HUDEP-2 (cell line): ENCODE data around the gene PGAP6.
A peak's percentile ranks its signal among the peaks of the same experiment; 100 is the strongest.

Experiments used
- DNase-seq, 76 experiments: peaks; one replicate each; lab custom pipeline; 2025; ENCODE audit not compliant: unreplicated experiment in 76 of 76; lab: John Stamatoyannopoulos, UW

Gene PGAP6

GRCh38 chr16:404971-405486, 23.3 kb upstream of the PGAP6 start:
- no peak for DNase-seq

DNA sequence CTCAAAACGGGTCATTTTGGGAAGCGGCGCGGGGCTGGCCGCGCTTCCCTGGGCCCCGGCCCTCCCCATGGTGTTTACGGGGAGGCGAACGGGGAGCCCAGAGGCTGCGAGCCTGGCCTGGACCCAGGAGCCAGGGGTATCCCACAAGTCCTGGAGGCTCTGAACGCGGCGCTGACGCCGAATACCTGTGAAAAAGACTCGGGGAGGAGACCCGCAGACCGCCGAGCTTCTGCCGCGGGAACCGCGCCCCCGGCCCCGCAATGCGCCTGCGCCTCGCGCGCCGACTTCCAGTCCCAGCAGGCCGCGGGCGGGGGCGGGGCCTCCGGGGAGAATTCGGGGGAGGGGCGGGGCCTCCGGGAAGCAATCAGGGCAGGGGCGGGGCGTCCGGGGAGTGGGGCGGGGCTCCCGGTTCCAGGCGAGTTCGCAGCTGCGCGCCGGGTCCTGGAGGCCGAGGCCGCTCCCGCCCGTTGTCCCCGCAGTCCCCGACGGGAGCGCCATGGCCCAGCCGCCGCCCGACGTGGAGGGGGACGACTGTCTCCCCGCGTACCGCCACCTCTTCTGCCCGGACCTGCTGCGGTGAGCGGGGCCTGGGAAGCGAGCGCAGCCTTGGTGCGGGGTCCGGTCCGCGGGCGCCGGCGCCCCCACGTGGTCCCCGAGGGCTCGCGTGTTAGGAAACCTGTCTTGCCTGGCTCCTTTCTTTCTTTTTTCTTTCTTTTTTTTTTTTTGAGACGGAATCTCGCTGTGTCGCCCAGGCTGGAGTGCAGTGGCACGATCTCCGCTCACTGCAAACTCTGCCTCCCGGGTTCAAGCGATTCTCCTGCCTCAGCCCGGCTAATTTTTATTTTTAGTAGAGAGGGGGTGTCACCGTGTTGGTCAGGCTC, 19.9 kb upstream of the PGAP6 start, which contains the start of gene DECR2:
TSS of gene DECR2 (plus strand) at position 418 of the 881 bp plus-strand sequence. CDS start at position 497, 79 bp downstream.
- peak in 73 of 76 experiments; percentile 26 to 98 (median 91) for DNase-seq

DNA sequence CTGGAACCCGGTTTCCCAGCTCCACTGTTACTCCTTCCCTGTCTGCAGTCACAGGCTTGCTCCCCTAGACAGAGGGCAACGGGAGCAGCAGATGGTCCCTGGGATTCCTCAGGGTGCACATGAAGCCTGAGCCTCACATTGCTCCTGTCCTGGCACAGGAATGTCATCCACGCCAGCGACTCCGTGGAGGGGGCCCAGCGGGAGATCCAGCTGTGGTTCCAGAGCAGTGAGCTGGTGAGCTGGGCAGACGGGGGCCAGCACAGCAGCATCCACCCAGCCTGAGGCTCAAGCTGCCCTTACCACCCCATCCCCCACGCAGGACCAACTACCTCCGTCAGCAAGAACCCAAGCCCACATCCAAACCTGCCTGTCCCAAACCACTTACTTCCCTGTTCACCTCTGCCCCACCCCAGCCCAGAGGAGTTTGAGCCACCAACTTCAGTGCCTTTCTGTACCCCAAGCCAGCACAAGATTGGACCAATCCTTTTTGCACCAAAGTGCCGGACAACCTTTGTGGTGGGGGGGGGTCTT, 18.3 kb upstream of the PGAP6 start:
- DNase-seq: peak in 17 of 76 experiments; percentile 9 to 62 (median 25)

- DNase-seq: peak in 65 of 76 experiments; percentile 18 to 84 (median 63)
Measured at GRCh38 chr16:399340-400019, 17.7 kb upstream of the PGAP6 start.

DNA sequence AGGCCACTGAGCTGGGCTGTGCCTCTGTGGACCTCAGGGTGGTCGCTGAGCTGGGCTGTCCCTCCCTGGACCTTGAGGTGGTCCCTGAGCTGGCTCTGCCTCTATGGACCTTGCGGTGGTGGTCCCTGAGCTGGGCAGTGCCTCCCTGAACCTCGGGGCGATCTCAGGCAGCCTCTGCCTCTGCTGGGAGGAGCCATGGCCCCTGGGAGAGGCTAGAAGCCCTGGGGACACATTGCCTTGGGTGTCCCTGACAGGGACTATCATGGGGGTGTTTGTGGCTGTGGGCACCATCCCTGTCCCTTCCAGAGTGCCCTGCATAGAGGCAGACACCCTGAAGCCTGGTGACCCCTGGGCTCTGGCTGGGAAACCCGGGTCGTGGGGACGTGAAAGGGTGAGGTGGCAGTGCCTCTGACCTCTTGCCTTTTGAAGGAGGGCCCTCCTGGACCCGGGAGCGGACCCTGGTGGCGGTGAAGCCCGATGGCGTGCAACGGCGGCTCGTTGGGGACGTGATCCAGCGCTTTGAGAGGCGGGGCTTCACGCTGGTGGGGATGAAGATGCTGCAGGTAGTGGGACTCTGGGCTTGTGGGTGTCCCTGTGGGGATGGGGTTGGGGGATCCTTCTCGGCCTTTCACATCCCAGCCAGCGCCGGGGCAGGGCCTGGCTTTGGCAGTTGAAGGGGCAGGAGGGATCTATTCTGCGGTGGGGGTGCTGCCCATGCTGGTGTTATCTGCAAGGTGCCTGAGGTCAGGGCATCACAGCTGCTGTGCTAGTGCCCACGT, 17.0 kb upstream of the PGAP6 start:
- peak in 49 of 76 experiments; percentile 33 to 84 (median 62) for DNase-seq

GRCh38 chr16:397736-398332, 16.1 kb upstream of the PGAP6 start:
- DNase-seq: peak in 58 of 76 experiments; percentile 15 to 78 (median 50)

GRCh38 chr16:397135-397661, 15.4 kb upstream of the PGAP6 start, which contains the start of gene NME4:
Gene NME4, plus strand, starts transcription at chr16:397199. Its CDS starts 24 bp downstream, at chr16:397223.
- DNase-seq: peak in 24 of 76 experiments; percentile 9 to 60 (median 34)

- peak in 68 of 76 experiments; percentile 25 to 81 (median 62) for DNase-seq
Measured at GRCh38 chr16:396605-397004, 14.8 kb upstream of the PGAP6 start.

- DNase-seq: peak in 8 of 76 experiments; percentile 19 to 62 (median 42)
Measured at GRCh38 chr16:396199-396598, 14.4 kb upstream of the PGAP6 start.

DNA sequence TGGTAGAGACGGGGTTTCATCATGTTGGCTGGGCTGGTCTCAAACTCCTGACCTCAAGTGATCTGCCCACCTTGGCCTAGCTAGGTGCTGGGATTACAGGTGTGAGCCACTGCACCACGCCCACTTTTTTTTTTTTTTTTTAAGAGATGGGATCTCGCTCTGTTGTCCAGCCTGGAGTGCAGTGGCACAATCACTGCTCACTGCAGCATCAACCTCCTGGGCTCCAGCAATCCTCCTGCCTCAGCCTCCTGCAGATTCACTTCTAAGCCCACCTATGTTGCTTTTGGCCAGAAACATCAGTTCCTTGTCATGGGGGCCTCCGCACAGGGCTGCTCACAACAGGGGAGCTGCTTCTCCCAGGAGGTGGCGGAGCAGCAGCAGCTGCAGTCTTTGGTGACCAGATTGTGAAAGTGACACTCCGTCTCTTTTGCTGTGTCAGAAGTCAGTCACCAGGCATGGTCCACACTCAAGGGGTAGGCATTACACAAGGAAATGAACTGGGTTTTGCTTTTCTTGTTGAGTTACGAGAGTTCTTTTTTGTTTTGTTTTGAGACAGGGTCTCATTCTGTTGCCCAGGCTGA, 10.8 kb upstream of the PGAP6 start:
- DNase-seq: no peak

DNA sequence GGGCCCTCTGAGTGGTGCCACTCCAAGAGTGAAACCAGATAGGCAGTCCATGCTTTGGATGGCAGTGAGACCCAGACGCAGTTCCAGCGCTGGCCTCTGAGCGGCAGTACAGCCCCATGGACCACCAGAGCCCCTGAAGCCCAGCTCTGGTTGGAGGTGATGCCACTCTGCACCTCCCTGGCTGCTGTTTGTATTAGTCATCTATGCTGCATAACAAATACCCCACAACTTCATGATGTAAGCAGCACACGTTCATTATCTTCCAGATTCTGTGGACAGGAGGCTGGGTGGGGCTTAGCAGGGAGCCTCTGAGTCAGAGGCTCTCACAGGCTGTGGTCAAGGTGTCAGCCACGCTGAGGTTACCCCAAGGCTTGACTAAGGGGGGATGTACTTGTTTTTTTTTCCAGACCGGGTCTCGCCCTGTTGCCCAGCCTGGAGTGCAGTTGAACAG, 10.1 kb upstream of the PGAP6 start:
- DNase-seq: peak in 66 of 76 experiments; percentile 20 to 80 (median 54)

GRCh38 chr16:389352-389751, 7.6 kb upstream of the PGAP6 start:
- DNase-seq: no peak

DNA sequence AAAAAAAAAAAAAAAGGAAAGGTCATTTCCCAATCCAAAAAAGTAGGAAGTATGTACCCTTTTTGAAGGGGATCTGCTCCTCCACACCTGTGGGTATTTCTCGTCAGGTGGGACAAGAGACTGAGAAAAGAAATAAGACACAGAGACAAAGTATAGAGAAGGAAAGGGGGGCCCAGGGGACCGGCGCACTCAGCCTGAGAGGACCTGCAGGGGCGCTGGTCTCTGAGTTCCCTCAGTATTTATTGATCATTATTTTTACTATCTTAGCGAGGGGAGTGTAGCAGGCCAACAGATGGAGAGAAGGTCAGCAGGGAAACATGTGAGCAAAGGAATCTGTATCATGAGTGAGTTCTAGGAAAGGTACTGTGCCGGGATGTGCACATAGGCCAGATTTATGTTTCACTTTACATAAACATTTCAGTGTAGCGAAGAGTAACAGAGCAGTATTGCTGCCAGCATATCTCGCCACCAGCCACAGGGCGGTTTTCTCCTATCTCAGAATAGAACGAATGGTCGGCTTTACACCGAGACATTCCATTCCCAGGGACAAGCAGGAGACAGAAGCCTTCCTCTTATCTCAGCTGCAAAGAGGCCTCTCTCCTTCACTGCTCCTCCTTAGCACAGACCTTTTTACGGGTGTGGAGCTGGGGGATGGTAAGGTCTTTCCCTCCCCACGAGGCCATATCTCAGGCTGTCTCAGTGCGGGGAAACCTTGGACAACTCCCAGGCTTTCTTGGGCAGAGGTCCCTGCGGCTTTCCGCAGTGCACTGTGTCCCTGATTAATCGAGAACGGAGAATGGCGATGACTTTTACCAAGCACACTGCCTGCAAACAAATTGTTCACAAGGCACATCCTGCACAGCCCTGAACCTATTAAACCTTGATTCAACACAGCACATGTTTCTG, 6.2 kb upstream of the PGAP6 start:
- peak in 71 of 76 experiments; percentile 24 to 86 (median 63) for DNase-seq

- DNase-seq: peak in 5 of 76 experiments; percentile 14 to 31 (median 17)
Measured at GRCh38 chr16:386641-387156, 4.9 kb upstream of the PGAP6 start.

- DNase-seq: no peak
Measured at GRCh38 chr16:383326-384051, 1.7 kb upstream of the PGAP6 start.

DNA sequence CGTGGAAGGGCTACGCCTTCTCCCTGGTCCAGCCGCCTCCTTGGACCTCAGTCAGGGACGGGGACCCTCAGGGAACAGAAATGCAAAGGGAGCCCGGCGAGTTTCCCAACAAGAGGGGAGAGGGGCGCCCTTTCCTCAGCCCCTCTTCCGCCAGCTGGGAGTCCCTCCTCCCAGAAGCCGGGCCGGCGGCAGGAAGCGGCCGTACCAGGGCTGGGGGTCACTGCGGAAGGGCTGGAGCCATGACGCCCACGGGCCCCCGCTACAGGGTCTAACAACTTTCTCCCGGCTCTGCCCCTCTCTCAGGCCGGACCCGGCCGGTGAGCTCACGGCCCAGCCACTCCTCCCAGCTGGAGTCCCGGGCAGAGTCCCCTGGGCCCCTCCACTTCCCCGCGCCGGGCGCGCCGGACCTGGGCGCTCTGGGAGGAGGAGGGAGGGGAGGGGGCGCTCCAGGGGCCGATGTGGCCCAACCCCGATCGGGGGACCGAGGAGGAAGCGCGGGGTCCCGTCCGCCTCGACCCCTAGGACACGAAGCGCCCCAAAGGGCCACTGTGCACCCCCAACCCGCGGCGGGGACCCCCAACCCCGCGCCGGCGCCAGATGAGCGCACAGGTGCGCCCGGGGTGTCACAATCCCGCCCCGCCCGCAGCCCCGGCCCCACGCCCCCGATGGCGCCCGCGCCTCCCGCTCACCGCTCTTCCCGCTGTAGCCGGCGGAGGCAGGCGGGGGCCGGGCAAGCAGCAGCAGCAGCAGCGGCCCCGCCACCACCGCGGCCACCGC, 578 bp downstream of the PGAP6 start:
- peak in 2 of 76 experiments; percentile 35 to 50 for DNase-seq

DNA sequence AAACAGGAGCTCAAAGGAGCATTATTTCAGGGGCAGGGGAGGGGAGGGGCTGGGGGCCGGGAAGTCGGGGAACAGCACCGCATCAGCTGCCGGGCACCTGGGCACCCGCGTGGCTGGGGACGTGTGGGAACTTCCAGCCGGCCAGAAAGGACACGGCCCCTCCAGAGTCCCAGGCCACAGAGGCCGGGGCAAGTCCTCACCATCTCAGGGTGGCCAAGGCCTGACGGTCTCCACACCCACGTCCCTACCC, 1.1 kb downstream of the PGAP6 start:
- DNase-seq: no peak
